Measurements from ENCODE around the gene DNAJB2. TPM values are rescaled to one million over a fixed set of nuclear protein-coding genes. Genes with fewer than 3 reads are reported as not detected.
"Not testable (repeated sequence)": the region's sequence is repeated elsewhere in the genome, so short reads cannot be mapped to it uniquely, and the experiment has no call there.

DNAJB2 gene
- polyA plus RNA-seq, 1 donor = 97.8 TPM

- no peak for DNase-seq
These were observed 25.1 kb downstream of the DNAJB2 start for GRCh38 chr2:219304223-219304622.

DNA sequence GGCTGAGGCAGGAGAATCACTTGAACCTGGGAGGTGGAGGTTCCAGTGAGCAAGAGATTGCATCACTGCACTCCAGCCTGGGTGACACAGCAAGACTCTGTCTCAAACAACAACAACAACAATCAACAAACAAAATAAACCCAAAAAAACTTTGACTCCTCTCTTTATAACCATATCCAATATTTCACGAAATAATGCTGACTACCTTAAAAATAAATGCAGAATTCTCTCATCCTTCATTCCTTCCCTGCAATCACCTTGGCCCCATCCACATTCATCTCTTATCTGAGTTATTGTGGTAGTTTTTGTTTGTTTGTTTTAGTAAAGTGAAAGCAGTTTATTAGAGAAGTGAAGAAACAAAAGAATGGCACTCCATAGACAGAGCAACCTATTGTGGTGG is 26.9 kb downstream of the DNAJB2 start:
- no peak for DNase-seq

DNA sequence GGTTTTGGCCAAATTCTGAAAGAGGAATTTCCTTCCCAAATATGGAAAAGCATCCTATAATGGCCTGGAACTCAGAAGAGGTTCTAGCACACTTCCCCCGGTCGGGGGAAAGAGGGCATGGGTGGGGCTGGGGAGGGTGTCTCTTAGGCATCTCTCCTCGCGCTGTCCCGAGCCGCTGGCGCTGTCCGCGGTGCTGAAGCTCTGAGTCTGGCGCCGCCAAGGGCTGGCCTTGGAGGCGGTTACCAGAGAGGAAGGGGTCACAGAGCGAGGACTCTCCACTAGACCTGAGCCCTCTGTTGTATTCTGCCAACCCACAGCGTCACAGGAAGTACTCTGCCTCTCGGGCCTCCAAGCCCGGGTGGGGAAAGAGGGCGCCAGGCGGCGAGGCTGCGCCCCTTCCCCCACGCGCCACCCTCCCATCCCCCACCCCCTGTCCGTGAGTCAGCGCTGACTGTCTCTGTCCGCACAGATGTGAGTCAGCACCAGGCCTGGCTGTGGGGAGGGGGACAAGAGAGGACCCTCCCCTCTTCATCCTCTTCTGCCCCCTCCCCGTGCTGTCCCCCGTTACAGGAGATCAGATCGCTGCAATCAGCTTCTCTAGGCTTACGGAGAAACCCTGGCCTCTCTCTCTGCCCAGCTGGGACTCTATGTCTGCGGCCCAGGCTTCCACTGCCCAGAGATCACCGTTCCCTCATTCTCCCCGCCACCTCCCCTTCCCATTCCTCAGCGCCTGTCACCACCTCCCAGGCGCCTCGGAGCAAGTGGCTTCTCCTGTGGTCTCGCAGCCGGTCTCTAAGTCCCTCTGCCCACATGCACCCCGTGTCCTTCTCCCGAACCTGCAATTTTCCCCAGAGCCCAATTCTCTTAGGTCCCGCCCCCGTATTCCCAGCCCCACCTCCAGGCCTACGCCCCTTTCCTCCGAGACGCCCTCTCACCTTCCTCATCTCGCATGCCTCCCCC is 29.3 kb downstream of the DNAJB2 start:
- peak; percentile 69 for DNase-seq

DNA sequence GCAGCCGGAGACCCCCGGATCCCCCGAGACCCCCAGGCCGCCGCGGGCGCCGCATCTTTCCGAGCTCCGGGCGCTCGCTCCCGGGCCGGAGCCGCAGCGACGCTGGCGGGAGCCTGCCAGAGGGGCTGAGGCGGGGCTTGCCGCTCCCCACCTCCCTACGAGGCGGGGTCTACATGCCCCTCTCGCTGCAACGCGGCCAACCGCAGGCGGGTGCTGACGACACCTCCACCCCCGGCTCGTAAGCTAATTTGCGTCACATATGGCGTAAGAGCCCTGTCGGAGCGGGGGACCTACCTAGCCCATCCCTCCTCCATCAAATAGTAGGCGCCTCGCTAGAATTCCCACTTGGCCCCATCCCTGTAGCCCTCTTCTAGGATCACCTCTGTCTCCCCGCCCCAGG is 30.1 kb downstream of the DNAJB2 start, which contains the start of gene PTPRN:
TSS of gene PTPRN (minus strand) at position 124 of the 400 bp plus-strand sequence. CDS start at position 55, 69 bp downstream.
- DNase-seq = no peak

DNA sequence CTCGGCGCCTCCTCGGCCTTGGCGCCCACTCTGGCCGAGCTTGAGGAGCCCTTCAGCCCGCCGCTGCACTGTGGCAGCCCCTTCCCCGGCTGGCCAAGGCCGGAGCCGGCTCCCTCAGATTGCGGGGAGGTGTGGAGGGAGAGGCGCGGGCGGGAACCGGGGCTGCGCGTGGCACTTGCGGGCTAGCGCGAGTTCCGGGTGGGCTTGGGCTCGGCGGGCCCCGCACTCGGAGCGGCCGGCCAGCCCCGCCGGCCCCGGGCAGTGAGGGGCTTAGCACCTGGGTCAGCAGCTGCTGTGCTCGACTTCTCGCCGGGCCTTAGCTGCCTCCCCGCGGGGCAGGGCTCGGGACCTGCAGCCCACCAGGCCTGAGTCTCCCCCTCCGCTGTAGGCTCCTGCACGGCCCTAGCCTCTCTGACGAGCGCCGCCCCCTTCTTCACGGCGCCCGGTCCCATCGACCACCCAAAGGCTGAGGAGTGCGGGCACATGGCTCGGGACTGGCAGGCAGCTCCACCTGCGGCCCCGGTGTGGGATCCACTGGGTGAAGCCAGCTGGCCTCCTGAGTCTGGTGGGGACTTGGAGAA is 33.6 kb downstream of the DNAJB2 start:
- not testable (repeated sequence) for DNase-seq

- no peak for DNase-seq
These were observed 35.8 kb downstream of the DNAJB2 start for GRCh38 chr2:219314804-219315468.

DNA sequence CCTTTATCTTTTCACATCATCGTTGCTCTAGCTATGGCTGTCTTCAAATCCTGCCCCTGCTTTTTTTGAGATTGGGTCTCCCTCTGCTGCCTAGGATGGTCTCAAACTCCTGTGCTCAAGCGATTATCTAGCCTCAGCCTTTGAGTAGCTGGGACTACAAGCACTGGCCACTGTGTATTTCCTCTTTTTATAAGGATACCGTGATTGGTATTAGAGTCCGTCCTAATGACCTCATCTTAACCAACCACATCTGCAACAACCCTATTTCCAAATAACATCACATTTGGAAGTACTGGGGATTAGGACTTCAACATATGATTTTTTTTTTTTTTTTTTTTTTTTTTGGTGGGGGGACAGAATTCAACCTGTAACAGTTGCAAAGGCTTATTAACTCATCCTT is 44.3 kb downstream of the DNAJB2 start:
- DNase-seq = no peak

DNA sequence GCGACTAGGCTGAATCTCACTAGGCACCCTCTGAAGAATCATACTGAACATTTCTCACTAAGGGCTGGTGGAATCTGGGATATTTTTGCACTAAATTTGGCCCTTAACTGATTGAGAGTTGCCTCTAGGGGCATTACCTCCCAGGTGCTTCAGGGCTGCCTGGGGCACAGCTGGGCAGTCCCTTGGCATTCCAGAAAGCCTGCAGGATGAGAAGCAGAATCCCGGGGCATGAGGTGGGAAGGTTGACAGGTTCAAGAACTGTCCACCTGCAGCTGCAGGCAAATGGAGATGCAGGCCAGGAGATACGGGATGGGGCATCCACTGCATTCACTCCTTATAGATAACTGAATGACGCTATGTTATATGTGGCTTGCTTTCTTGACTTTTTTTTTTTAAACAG is 46.0 kb downstream of the DNAJB2 start:
- DNase-seq = no peak

- DNase-seq = no peak
These were observed 46.6 kb downstream of the DNAJB2 start for GRCh38 chr2:219325657-219326315.

DNA sequence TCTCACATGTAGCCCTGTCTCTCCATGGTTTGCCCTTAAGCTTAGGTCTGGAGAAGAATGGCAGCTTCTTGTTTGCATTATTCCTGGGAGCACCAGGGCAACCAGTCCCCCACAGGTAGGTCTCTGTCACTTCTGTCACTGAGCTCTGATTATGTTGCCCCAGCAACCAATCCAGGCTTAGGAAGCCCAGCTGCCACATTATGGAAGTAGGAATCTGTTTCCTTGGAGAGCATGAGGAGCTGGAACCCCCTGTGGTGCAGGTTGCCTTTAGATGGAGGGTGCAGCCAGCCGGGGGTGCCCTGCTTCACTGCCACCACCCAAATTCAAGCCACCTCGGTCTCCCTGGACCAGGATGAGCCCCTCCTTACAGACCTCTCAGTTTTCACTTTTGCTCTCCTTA is 48.6 kb downstream of the DNAJB2 start:
- no peak for DNase-seq

- DNase-seq = peak; percentile 59
These were observed 52.5 kb downstream of the DNAJB2 start for GRCh38 chr2:219331560-219332213.

DNA sequence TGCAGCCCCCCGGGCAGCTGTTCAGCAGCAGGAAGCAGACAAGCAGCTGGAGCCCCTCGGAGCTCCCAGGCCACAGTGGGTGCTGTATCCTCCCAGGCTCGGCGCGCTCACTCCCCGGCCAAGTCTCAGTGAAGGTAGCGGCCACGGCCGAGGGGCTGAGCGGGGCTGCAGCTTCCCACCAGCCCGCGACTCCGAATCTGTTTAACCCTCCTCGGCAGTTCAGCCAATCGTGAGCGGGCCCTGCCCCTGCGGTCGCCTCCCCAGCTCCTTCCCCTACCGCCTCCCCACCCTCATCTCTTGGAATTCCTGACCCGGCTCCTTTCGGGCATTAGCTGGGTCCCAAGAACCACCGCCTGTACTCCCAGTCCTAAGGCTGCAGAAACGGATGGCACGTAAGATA is 53.4 kb downstream of the DNAJB2 start, which contains the start of gene RESP18:
TSS of gene RESP18 (minus strand) at position 203 of the 400 bp plus-strand sequence.
- DNase-seq = no peak

GRCh38 chr2:219334076-219334475 is 54.9 kb downstream of the DNAJB2 start:
- DNase-seq = no peak

- no peak for DNase-seq
These were observed 56.2 kb downstream of the DNAJB2 start for GRCh38 chr2:219335373-219335786.

Other genes starting within 250 kb of the DNAJB2 start
- not detected for gene CFAP65, start 237.8 kb upstream of the DNAJB2 start, polyA plus RNA-seq (ENCODE audit: insufficient read length)
- gene IHH, start 218.4 kb upstream of the DNAJB2 start, polyA plus RNA-seq (ENCODE audit: insufficient read length) = not detected
- gene NHEJ1, start 118.6 kb upstream of the DNAJB2 start, polyA plus RNA-seq (ENCODE audit: insufficient read length) = 12.0 TPM
- 1.1 TPM for gene SLC23A3, start 109.3 kb upstream of the DNAJB2 start, polyA plus RNA-seq (ENCODE audit: insufficient read length)
- 39.4 TPM for gene CNPPD1, start 102.4 kb upstream of the DNAJB2 start, polyA plus RNA-seq (ENCODE audit: insufficient read length)
- gene RETREG2, start 101.1 kb upstream of the DNAJB2 start, polyA plus RNA-seq (ENCODE audit: insufficient read length) = 42.0 TPM
- gene ZFAND2B, start 72.6 kb upstream of the DNAJB2 start, polyA plus RNA-seq (ENCODE audit: insufficient read length) = 21.4 TPM
- gene ABCB6, start 60.4 kb upstream of the DNAJB2 start, polyA plus RNA-seq (ENCODE audit: insufficient read length) = 36.1 TPM
- gene ATG9A, start 49.7 kb upstream of the DNAJB2 start, polyA plus RNA-seq (ENCODE audit: insufficient read length) = 35.9 TPM
- 29.5 TPM for gene ANKZF1, start 49.6 kb upstream of the DNAJB2 start, polyA plus RNA-seq (ENCODE audit: insufficient read length)
- gene GLB1L, start 33.9 kb upstream of the DNAJB2 start, polyA plus RNA-seq (ENCODE audit: insufficient read length) = 4.4 TPM
- 17.6 TPM for gene STK16, start 33.9 kb upstream of the DNAJB2 start, polyA plus RNA-seq (ENCODE audit: insufficient read length)
- 0.31 TPM for gene TUBA4B, start 26.1 kb upstream of the DNAJB2 start, polyA plus RNA-seq (ENCODE audit: insufficient read length)
- 112 TPM for gene TUBA4A, start 25.4 kb upstream of the DNAJB2 start, polyA plus RNA-seq (ENCODE audit: insufficient read length)
- 0.12 TPM for gene PTPRN, start 30.0 kb downstream of the DNAJB2 start, polyA plus RNA-seq (ENCODE audit: insufficient read length)
- not detected for gene RESP18, start 53.4 kb downstream of the DNAJB2 start, polyA plus RNA-seq (ENCODE audit: insufficient read length)
- 40.9 TPM for gene DNPEP, start 108.5 kb downstream of the DNAJB2 start, polyA plus RNA-seq (ENCODE audit: insufficient read length)
- 5,382 TPM for gene DES, start 139.0 kb downstream of the DNAJB2 start, polyA plus RNA-seq (ENCODE audit: insufficient read length)
- 208 TPM for gene SPEG, start 155.5 kb downstream of the DNAJB2 start, polyA plus RNA-seq (ENCODE audit: insufficient read length)
- gene GMPPA, start 219.5 kb downstream of the DNAJB2 start, polyA plus RNA-seq (ENCODE audit: insufficient read length) = 26.9 TPM
- 0.48 TPM for gene ASIC4, start 235.1 kb downstream of the DNAJB2 start, polyA plus RNA-seq (ENCODE audit: insufficient read length)

Measured in hindlimb muscle (tissue), 1 donor.